GM12864 (cell line): ENCODE measurements around the gene PATE1.

Source experiments
- DNase-seq: peaks from one replicate; pipeline ENCODE4 v3.0.0-alpha.2; 2011; ENCODE audit warnings: low read depth
- H3K4me3 ChIP-seq: 2 replicates; pipeline ENCODE4 v1.5.1; 2011; ENCODE audit warnings: mild to moderate bottlenecking, low read depth, low read length, control low read depth
- CTCF ChIP-seq: IDR thresholded peaks from 2 replicates; pipeline ENCODE4 v1.5.1; 2011; ENCODE audit warnings: low read depth, mild to moderate bottlenecking, moderate library complexity, low read length, control low read depth, inconsistent platforms; ENCODE audit errors: missing control alignments

Gene PATE1

GRCh38 chr11:125768336-125769046 lies 22.4 kb downstream of the PATE1 start:
- no peak for DNase-seq
- no peak for TF ChIP-seq CTCF
- H3K4me3 ChIP-seq = no peak overlapping the region

DNA sequence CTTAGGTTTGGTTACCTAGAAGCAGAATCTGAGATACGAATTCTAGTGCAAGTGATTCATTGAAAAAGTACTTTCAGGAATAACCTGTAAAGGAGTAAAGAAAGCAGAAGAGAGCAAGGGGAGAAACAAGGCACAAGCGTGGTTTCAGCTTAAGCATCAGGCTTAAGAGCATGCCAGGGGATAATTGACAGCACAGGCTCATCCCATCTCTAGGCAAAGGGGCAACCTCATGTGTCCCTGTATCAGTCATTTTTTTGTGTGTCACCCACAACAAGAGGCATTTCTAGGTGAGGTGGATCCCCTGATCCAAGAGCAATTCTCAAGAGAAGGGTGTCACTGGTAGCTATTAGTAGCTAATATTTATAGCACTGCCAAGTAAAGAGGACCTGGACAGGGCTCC lies 24.5 kb downstream of the PATE1 start:
- H3K4me3 ChIP-seq = no peak overlapping the region
- no peak for TF ChIP-seq CTCF
- DNase-seq = no peak

DNA sequence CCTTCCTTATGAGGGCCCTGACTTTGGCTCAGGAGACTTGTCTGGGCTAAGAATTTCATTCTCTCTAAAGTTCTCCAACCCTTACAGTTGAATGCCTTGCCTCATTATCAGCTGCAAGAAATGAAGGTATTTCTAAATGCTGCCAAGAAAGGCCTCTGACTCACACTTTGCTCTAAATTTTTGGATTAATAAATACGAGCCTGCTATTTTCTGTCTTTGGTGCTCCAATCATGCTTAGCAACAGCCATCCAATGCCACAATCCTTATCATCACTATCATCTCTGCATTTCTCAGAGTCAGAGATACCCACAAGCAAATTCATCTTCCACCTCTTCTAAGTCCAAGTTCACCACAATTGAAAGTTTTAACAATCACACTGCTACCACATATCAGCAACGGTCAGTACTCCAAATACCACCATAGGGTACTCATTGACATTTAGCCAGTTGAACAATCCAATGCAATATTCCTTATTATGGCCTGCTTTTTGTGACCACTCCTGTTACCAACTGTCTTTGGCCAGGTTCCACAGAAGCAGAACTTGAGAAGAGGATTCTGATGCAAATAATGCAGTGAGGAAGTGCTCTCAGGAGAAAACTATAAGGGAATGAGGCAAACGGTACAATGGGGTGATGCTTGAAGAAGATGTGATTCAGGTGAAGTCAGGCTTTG lies 26.9 kb downstream of the PATE1 start:
- TF ChIP-seq CTCF = no peak
- no peak for DNase-seq

GRCh38 chr11:125773516-125773915 lies 27.4 kb downstream of the PATE1 start:
- DNase-seq = no peak
- no peak overlapping the region for H3K4me3 ChIP-seq
- TF ChIP-seq CTCF = no peak

More for the DNA sequence above, 26.9 kb downstream of the PATE1 start:
- no peak overlapping the region for H3K4me3 ChIP-seq

DNA sequence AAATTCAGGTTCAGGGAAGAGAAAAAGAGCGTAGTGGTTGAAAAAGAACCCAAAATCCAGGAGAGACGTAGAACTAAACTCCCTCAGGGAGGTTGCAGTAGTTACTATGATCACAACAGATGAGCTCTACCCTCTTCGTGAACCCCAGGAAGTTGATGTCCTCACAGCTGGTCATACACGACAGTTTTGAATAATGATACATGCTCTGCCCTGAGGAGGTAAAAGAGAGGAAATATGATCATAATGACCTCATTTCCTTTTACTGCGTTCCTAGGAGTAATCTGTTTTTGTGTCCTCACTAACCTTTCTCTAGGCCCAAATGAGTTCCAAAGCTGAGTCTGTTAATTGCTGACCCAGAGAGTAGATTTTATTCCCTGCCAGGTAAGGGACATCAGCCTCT lies 31.2 kb downstream of the PATE1 start:
- no peak for TF ChIP-seq CTCF
- no peak overlapping the region for H3K4me3 ChIP-seq
- DNase-seq = no peak

DNA sequence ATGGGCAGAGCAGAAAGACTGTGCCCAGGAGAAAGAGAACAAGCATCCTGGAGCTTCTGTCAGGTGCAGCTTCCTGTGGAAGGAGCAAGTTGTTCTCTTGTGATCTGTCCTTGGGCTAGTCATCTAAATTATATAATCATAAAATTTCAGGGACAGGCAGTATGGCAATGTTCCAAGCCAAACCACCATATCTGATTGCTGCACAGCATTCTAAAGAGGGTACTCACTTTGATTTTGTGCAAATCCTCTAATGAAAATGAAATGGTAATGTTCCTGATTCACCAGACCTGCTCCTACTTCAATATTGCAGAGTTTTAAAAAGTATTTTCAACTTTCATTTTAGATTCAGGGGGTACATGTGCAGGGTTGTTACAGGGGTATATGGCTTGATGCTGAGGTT lies 32.6 kb downstream of the PATE1 start, which contains the start of gene PATE2:
Gene PATE2, minus strand, starts transcription at position 101 of the 400 bp plus-strand sequence. Its CDS starts 55 bp downstream, at position 46.
- no peak for TF ChIP-seq CTCF
- DNase-seq = no peak
- H3K4me3 ChIP-seq = no peak within 1 kb of the TSS
